ENCODE data around the gene CTSO. TPM values are rescaled to one million over a fixed set of nuclear protein-coding genes. Genes with fewer than 3 reads are reported as not detected.
"Not testable (repeated sequence)": the region's sequence is repeated elsewhere in the genome, so short reads cannot be mapped to it uniquely, and the experiment has no call there.

Gene CTSO
- total RNA-seq, 2 donors from 2014 or later, result 11.4 to 14.9 TPM

DNA sequence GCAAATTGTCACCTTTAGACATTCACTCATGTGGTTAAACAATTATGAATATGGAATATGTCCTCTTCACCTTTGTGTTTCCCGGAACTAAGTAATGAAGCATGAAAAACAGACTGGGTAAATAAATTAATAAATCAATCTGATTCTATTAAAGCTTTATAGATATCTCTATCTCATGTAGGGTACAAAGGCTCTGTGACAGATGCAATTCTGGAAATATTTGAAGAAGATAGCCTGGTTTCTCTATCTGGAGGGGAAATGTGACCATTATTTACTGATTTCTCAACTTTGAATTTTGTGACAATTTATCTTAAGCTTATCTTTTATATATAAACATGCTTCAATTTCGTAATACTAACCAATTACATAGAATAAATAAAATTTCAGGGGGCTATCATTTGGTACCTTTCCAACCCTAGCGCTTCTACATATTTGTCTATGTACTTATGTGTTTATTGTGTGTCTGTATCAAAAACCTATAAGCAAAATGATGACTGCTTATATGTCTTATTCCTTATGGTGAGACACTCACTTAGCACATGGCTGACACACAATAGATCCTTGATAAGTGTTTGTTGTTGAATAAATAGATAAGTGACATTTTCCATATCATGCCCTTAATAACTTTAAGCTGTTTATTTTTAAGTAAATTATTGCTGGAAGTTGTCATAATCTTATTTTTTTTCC lies 9.9 kb downstream of the CTSO start:
- DNase-seq (ENCODE audit: low spot score), result no peak
- no peak overlapping the region for H3K27ac ChIP-seq
- H3K9me3 ChIP-seq, result no peaks in the 10 kb centered on the region
- no peak overlapping the region for H3K4me3 ChIP-seq
- no peaks in the 10 kb centered on the region for H3K36me3 ChIP-seq
- TF ChIP-seq, protein P1, sequence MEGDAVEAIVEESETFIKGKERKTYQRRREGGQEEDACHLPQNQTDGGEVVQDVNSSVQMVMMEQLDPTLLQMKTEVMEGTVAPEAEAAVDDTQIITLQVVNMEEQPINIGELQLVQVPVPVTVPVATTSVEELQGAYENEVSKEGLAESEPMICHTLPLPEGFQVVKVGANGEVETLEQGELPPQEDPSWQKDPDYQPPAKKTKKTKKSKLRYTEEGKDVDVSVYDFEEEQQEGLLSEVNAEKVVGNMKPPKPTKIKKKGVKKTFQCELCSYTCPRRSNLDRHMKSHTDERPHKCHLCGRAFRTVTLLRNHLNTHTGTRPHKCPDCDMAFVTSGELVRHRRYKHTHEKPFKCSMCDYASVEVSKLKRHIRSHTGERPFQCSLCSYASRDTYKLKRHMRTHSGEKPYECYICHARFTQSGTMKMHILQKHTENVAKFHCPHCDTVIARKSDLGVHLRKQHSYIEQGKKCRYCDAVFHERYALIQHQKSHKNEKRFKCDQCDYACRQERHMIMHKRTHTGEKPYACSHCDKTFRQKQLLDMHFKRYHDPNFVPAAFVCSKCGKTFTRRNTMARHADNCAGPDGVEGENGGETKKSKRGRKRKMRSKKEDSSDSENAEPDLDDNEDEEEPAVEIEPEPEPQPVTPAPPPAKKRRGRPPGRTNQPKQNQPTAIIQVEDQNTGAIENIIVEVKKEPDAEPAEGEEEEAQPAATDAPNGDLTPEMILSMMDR (IDR thresholded peaks at IDR 0.05), result no peak
- no peaks in the 10 kb centered on the region for H3K4me1 ChIP-seq
- H3K27me3 ChIP-seq, result no peaks in the 10 kb centered on the region

DNA sequence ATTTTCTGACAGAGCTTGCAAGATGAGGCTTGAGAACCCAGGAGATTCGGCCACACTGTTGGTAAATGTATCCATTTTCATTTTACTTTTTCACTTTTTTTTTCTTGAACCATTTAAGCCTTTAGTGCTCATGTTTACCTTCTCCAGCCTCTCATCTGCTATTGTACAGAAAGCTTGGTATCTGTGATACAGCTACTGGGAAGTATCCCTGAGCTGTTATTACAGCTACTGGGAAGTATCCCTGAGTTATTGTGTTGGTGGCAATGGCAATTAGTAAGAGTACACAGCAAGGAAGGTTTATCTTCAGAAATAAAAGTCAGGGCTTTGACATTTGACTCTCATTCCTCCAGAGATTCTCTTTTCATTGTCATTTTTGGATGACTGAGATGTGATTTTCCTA lies 11.8 kb downstream of the CTSO start:
- H3K9me3 ChIP-seq, result no peaks in the 10 kb centered on the region
- peaks cover 13% of the 10 kb centered on the region for H3K36me3 ChIP-seq
- DNase-seq (ENCODE audit: low spot score), result no peak
- H3K4me1 ChIP-seq, result no peaks in the 10 kb centered on the region
- H3K27me3 ChIP-seq, result no peaks in the 10 kb centered on the region
- TF ChIP-seq, protein P1 (IDR thresholded peaks at IDR 0.05), result no peak
- H3K4me3 ChIP-seq, result no peak overlapping the region
- H3K27ac ChIP-seq, result no peak overlapping the region

DNA sequence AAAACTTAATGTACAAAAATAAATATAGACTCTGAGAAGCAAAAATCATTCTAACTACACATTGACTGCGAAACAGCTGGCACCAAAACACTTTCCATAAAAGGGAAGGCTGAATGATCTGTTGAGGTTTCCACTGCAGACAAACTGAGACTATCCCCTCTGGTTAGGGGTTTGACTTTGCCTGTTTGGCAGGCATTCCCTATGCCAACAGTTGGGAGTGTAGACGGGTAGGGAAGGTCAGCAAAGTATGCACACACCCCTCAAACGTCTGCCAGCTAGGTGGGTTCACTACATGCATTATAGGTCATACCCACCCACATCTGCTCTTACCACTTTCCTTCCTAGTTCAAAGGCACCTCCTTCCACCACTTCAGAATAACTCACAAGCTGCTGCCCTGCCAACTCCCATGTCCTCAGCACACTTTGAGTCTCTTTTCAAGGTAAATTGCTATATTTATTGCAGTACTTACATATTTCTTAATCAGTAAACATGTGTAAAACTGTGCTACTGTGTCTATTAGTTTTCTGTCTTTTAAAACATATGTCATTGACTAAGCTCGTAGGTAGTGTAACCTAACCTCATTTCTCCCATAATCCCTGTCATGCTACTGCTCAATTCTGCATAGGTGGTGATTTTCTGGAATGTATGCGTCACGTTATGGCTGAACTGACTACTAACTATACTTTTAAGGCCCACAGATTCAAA lies 12.4 kb downstream of the CTSO start:
- H3K27me3 ChIP-seq, result no peaks in the 10 kb centered on the region
- no peak for DNase-seq (ENCODE audit: low spot score)
- H3K9me3 ChIP-seq, result no peaks in the 10 kb centered on the region
- H3K4me1 ChIP-seq, result no peaks in the 10 kb centered on the region
- TF ChIP-seq, protein P1 (IDR thresholded peaks at IDR 0.05), result no peak
- no peak overlapping the region for H3K27ac ChIP-seq
- no peak overlapping the region for H3K4me3 ChIP-seq
- H3K36me3 ChIP-seq, result peaks cover 13% of the 10 kb centered on the region

DNA sequence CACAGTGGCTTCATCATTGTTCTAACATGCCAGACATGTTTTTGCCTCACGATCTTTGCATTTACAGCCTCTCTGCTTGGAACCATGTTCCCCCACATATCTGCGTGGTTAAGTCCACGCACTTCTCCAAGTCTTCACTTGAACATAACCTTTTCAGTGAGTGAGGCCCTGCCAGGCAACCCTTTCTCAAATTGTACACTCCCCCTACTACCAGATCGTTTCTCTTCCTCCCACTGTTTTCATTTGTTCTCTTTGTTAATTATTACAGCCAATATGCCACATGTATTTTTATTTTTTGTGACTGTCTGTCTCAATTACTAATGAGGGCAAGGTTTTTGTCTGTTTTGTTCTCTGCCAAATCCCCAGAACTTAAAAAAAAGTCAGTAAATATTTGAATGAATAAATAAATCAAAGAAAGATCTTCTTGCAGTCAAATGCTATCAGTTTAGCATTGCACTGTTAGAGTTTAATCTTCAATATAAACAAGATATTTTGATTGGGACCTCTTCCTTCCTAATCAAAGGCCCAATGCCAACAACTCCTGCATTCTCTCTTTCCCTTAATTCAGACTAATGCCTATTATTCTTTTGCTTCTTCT lies 18.2 kb downstream of the CTSO start:
- no peaks in the 10 kb centered on the region for H3K9me3 ChIP-seq
- no peaks in the 10 kb centered on the region for H3K27me3 ChIP-seq
- no peak overlapping the region for H3K4me3 ChIP-seq
- no peak for DNase-seq (ENCODE audit: low spot score)
- H3K27ac ChIP-seq, result no peak overlapping the region
- peaks cover 13% of the 10 kb centered on the region for H3K36me3 ChIP-seq
- H3K4me1 ChIP-seq, result no peaks in the 10 kb centered on the region
- TF ChIP-seq, protein P1 (IDR thresholded peaks at IDR 0.05), result no peak

DNA sequence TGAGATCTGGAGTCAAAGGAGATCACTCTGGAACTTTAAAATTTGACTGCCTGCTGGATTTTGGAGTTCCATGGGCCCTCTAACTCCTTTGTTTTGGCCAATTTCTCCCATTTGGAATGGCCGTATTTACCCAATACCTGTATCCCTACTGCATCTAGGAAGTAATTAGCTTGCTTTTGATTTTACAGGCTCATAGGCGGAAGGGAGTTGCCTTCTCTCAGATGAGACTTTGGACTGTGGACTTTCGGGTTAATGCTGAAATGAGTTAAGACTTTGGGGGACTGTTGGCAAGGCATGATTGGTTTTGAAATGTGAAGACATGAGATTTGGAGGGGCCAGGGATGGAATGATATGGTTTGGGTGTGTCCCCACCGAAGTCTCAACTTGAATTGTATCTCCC lies 19.0 kb downstream of the CTSO start:
- DNase-seq (ENCODE audit: low spot score); H3K9me3 ChIP-seq; H3K27me3 ChIP-seq; H3K4me3 ChIP-seq; H3K4me1 ChIP-seq; H3K27ac ChIP-seq: not testable (repeated sequence)
- peaks cover 13% of the 10 kb centered on the region for H3K36me3 ChIP-seq

DNA sequence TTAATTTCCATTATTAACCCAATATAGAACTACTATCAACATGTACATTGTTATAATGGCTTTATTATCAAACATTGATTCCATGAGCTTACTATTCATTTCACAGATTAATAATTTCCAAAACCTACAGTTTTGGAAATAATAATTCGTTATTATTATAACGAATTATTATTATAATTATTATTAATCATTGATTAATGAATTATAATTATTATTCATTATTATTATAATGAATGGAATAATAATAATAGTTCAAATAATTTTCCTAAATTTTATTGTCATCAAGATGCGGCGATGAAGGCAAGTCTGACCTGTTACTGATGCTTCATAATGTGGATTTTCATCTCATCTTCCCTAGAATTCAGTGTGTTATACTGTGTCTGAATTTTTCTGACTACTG lies 22.0 kb downstream of the CTSO start:
- no peak overlapping the region for H3K27ac ChIP-seq
- H3K4me1 ChIP-seq, result no peaks in the 10 kb centered on the region
- no peaks in the 10 kb centered on the region for H3K27me3 ChIP-seq
- H3K4me3 ChIP-seq, result no peak overlapping the region
- H3K36me3 ChIP-seq, result peaks cover 10% of the 10 kb centered on the region
- no peak for DNase-seq (ENCODE audit: low spot score)
- TF ChIP-seq, protein P1 (IDR thresholded peaks at IDR 0.05), result no peak
- no peaks in the 10 kb centered on the region for H3K9me3 ChIP-seq

All from right atrium auricular region (tissue), 2 donors.